Transverse colon (tissue), 4 donors: Measurements from ENCODE around the gene CD209. TPM values are rescaled to one million over a fixed set of nuclear protein-coding genes. Genes with fewer than 3 reads are reported as not detected.

ENCODE experiments used
- DNase-seq: peaks from one replicate; pipeline ENCODE4 v3.0.0-alpha.2; 2019
- H3K27ac ChIP-seq, 4 donors: fragments of 200-600 bp; sonication (generic); 2 replicates each; pipeline ENCODE4 v1.5.1; 2016 to 2018; ENCODE audit warnings: inconsistent platforms in 4 of 4
- H3K27me3 ChIP-seq: fragments of 200-600 bp; sonication (generic); 2 replicates; pipeline ENCODE4 v1.5.1; 2017; ENCODE audit warnings: inconsistent platforms
- H3K36me3 ChIP-seq, 4 donors: fragments of 200-600 bp; sonication (generic); 2 replicates each; pipeline ENCODE4 v1.5.1; 2017 to 2019; ENCODE audit warnings: inconsistent platforms in 4 of 4
- H3K4me1 ChIP-seq, 4 donors: fragments of 200-600 bp; sonication (generic); 2 replicates each; pipeline ENCODE4 v1.5.1; 2017 to 2020; ENCODE audit warnings: inconsistent platforms in 4 of 4
- H3K4me3 ChIP-seq, 4 donors: fragments of 200-600 bp; sonication (generic); 1 replicate in 1 of 4; 2 replicates in 3 of 4; pipeline versions ENCODE4 v1.5.1 to v1.6.1; 2017 to 2019; ENCODE audit warnings: inconsistent platforms in 4 of 4
- H3K9me3 ChIP-seq, 2 donors: fragments of 200-600 bp; sonication (generic); 2 replicates each; pipeline ENCODE4 v1.5.1; 2017 to 2019; ENCODE audit warnings: inconsistent platforms in 2 of 2
- CTCF ChIP-seq, 5 experiments: fragments of 200-600 bp in 3 of 5; fragments of 450-650 bp in 2 of 5; sonication (generic) in 3 of 5; IDR thresholded peaks; 1 replicate in 2 of 5; 2 replicates in 3 of 5; pipeline ENCODE4 v1.5.1; 2016 to 2017; ENCODE audit warnings: antibody characterized with exemption in 5 of 5, inconsistent platforms in 3 of 5, mild to moderate bottlenecking in 2 of 5, moderate library complexity in 1 of 5
- EP300 ChIP-seq: sonication (generic); formaldehyde crosslinking; IDR thresholded peaks from one replicate; pipeline ENCODE4 v1.6.1; 2017; ENCODE audit warnings: antibody characterized with exemption, low read depth
- POLR2A ChIP-seq: fragments of 450-650 bp; IDR thresholded peaks from one replicate; pipeline ENCODE4 v1.6.1; 2016; ENCODE audit warnings: antibody characterized with exemption, mild to moderate bottlenecking, moderate library complexity
- POLR2AphosphoS5 ChIP-seq, 3 donors: sonication (generic); formaldehyde crosslinking; IDR thresholded peaks; one replicate each; pipeline ENCODE4 v1.6.1; 2016; ENCODE audit warnings: antibody characterized with exemption in 3 of 3
- WGBS, 2 donors: methylation state at CpG; one replicate each; pipeline ENCODE4 v1.1.5; 2018; ENCODE audit warnings: low coverage in 1 of 2; 5-methylcytosine and 5-hydroxymethylcytosine counted together
- in situ Hi-C, 4 donors: fragments of 200-750 bp; cut with MboI; loops; one replicate each; pipeline versions ENCODE4 v1.15.0 to v1.15.1; 2017; ENCODE audit warnings: low sequenced_read_pairs in 3 of 4, low pct_ligation_motif_present in 1 of 4, low pct_unique_long_range_greater_than_20kb in 1 of 4
- intact Hi-C: fragments of 100-400 bp; cut with DNase I; formaldehyde crosslinking; loops from one replicate; pipeline ENCODE4 v1.15.1; 2023; ENCODE audit warnings: low total_unique reads
- total RNA-seq, 4 donors: library from RNA; depleted of rRNA; stranded (reverse); fragments of >200 nt; gene quantifications; one replicate each; pipeline ENCODE4 v1.1.0, GENCODE V29; 2016

CD209 gene
- total RNA-seq, 4 donors from 2014 or later, result 1.00 to 9.4 (median 4.4) TPM

DNA sequence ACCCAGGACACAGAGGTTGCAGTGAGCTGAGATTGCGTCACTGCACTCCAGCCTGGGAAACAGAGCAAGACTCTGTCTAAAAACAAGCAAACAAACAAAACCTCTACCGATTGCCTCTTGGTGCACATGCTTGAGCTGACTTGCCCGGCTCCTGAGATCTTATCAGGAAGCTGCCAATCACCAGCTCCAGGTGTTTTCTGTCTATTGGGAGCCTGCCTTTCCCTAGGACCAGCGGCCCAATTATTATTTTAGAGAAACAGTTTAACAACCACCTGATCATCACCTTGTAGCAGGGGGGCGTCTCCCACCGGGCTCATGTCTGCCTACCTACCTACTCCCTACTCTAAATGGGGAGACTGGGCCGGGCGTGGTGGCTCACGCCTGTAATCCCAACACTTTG lies 26.5 kb upstream of the CD209 start:
- in situ Hi-C loops, result no loop called here
- H3K27ac ChIP-seq, result no peak overlapping the region
- intact Hi-C loops, result no loop called here
- H3K4me3 ChIP-seq, result no peak overlapping the region
- no peaks in the 10 kb centered on the region for H3K9me3 ChIP-seq
- H3K27me3 ChIP-seq, result no peaks in the 10 kb centered on the region
- H3K36me3 ChIP-seq, result no peaks in the 10 kb centered on the region
- TF ChIP-seq POLR2A, result no peak
- TF ChIP-seq EP300, result no peak
- TF ChIP-seq CTCF (IDR thresholded peaks at IDR 0.05), result no peak
- TF ChIP-seq POLR2AphosphoS5 (IDR thresholded peaks at IDR 0.05), result no peak
- peaks cover 0 to 8% (median 0%) of the 10 kb centered on the region in 4 donors for H3K4me1 ChIP-seq
- no peak for DNase-seq
- 70% methylated on average over 9 of the region's 9 CpGs; no CpG with 5 or more reads in 1 of the 2 donors for WGBS, 2 donors

DNA sequence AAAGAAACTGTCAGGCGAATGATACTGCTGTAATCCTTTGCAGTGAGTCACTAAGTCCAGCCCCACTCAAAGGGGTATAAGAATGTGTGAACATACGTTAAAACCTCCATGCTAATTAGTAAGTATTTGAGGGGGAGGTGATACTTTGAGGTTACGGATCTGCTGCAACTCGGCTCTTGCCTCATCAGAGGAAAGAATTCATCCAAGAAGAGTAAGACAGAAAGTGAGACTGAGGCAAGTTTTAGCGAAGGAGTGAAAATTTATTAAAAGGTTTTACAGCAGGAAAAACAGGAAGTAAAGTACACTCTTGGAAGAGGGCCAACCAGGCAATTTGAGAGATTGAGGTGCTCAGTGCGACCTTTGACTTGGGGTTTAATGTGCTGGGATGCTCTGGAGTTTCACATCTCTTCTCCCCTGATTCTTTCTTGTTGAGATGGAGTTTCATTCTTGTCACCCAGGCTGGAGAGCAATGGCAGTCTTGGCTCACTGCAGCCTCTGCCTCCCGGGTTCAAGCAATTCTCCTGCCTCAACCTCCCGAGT lies 25.5 kb upstream of the CD209 start:
- Histone ChIP-seq H3K27ac (no peak overlapping the region), H3K4me1 (peaks cover 0 to 8% (median 0%) of the 10 kb centered on the region in 4 donors), H3K9me3 (no peaks in the 10 kb centered on the region), H3K4me3 (no peak overlapping the region), H3K27me3 (no peaks in the 10 kb centered on the region), H3K36me3 (no peaks in the 10 kb centered on the region)
- DNase-seq, result no peak
- in situ Hi-C loops, result no loop called here
- WGBS, 2 donors, result 10 to 21% methylated on average over 2 to 8 of the region's 8 CpGs
- intact Hi-C loops, result no loop called here
- TF ChIP-seq CTCF (IDR thresholded peaks at IDR 0.05) (no peak), POLR2A (no peak), POLR2AphosphoS5 (IDR thresholded peaks at IDR 0.05) (no peak), EP300 (no peak)

DNA sequence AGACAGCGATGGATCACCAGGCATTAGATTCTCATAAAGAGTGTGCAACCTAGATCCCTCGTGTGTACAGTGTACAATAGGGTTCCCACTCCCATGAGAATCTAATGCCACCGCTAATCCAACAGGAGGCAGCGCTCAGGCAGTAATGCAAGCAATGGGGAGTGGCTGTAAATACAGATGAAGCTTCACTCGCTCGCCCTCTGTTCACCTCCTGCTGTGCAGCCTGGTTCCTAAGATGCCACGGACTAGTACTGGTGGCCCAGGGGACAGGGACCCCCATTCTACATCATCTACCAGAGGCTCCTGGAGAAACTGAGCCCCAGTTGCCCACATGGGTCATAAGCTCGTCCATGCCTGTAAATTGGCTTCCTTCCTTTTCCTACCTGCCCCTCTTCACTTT lies 23.7 kb upstream of the CD209 start:
- Histone ChIP-seq H3K4me3 (no peak overlapping the region), H3K4me1 (peaks cover 0 to 8% (median 0%) of the 10 kb centered on the region in 4 donors), H3K36me3 (no peaks in the 10 kb centered on the region), H3K27ac (no peak overlapping the region), H3K9me3 (no peaks in the 10 kb centered on the region), H3K27me3 (no peaks in the 10 kb centered on the region)
- WGBS, 2 donors, result 44 to 62% methylated on average over 2 to 8 of the region's 8 CpGs
- no peak for TF ChIP-seq POLR2AphosphoS5 (IDR thresholded peaks at IDR 0.05)
- no peak for TF ChIP-seq EP300
- TF ChIP-seq CTCF (IDR thresholded peaks at IDR 0.05), result no peak
- TF ChIP-seq POLR2A, result no peak
- DNase-seq, result no peak
- in situ Hi-C loops, result no loop called here
- intact Hi-C loops, result no loop called here

GRCh38 chr19:7769171-7769570 lies 21.8 kb upstream of the CD209 start:
- no peak for DNase-seq
- Histone ChIP-seq H3K4me3 (no peak overlapping the region), H3K4me1 (peaks cover 0 to 8% (median 0%) of the 10 kb centered on the region in 4 donors), H3K9me3 (no peaks in the 10 kb centered on the region), H3K27me3 (no peaks in the 10 kb centered on the region), H3K36me3 (no peaks in the 10 kb centered on the region), H3K27ac (no peak overlapping the region)
- intact Hi-C loops (no loop called here), in situ Hi-C loops (no loop called here)
- WGBS, 2 donors, result 40 to 74% methylated on average over 1 to 2 of the region's 2 CpGs
- no peak for TF ChIP-seq POLR2A
- TF ChIP-seq POLR2AphosphoS5 (IDR thresholded peaks at IDR 0.05), result no peak
- TF ChIP-seq EP300, result no peak
- no peak for TF ChIP-seq CTCF (IDR thresholded peaks at IDR 0.05)
